Stimulated activated CD8-positive, alpha-beta memory T cell treated with anti-CD3 and anti-CD28 coated beads, Interleukin-7, amount 100 ng/mL, for 1 hour (primary cell): ENCODE results near the gene SCNM1.
"Not testable (repeated sequence)": the region's sequence is repeated elsewhere in the genome, so short reads cannot be mapped to it uniquely, and the experiment has no call there.

Source experiments
- DNase-seq, 2 donors: peaks; one replicate each; pipeline ENCODE4 v3.0.0-alpha.2; 2020; ENCODE audit warnings: low read depth in 2 of 2

SCNM1 gene

GRCh38 chr1:151146412-151147131, 19.4 kb upstream of the SCNM1 start, which contains the start of gene SEMA6C:
TSS of gene SEMA6C (minus strand) at chr1:151146631. CDS start at chr1:151142621, 4,010 bp downstream.
- DNase-seq: peak; percentile 65 to 78

- no peak for DNase-seq
These were observed 18.8 kb upstream of the SCNM1 start for GRCh38 chr1:151147132-151147503.

- DNase-seq: no peak
These were observed 18.3 kb upstream of the SCNM1 start for GRCh38 chr1:151147665-151148064.

- peak; percentile 37 to 63 for DNase-seq
These were observed 9.5 kb upstream of the SCNM1 start, which contains the start of gene TNFAIP8L2 for GRCh38 chr1:151156515-151156819. TSS of gene TNFAIP8L2 (plus strand) at chr1:151156649. CDS start at chr1:151158698, 2,049 bp downstream.

GRCh38 chr1:151157067-151157531, 8.8 kb upstream of the SCNM1 start:
- peak in 1 of 2 donors; percentile 33 for DNase-seq

- no peak for DNase-seq
These were observed 7.6 kb upstream of the SCNM1 start for GRCh38 chr1:151158326-151158725.

- no peak for DNase-seq
These were observed 7.1 kb upstream of the SCNM1 start for GRCh38 chr1:151158751-151159251.

- DNase-seq: no peak
These were observed 6.6 kb upstream of the SCNM1 start for GRCh38 chr1:151159373-151159772.

GRCh38 chr1:151164732-151165280, 1.1 kb upstream of the SCNM1 start:
- no peak for DNase-seq

- no peak for DNase-seq
These were observed 635 bp upstream of the SCNM1 start for GRCh38 chr1:151165281-151165737.

GRCh38 chr1:151166505-151166956, 587 bp downstream of the SCNM1 start:
- no peak for DNase-seq

GRCh38 chr1:151167116-151167515, 1.2 kb downstream of the SCNM1 start:
- no peak for DNase-seq

- no peak for DNase-seq
These were observed 5.2 kb downstream of the SCNM1 start for GRCh38 chr1:151171190-151171589.

GRCh38 chr1:151175041-151175741, 9.2 kb downstream of the SCNM1 start:
- DNase-seq: no peak

GRCh38 chr1:151175863-151176262, 9.9 kb downstream of the SCNM1 start, which contains the start of gene TMOD4:
TSS of gene TMOD4 (minus strand) at chr1:151175981. CDS start at chr1:151174875, 1,106 bp downstream.
- DNase-seq: no peak

GRCh38 chr1:151176514-151177045, 10.6 kb downstream of the SCNM1 start:
- DNase-seq: no peak

GRCh38 chr1:151184211-151184610, 18.3 kb downstream of the SCNM1 start:
- DNase-seq: no peak

GRCh38 chr1:151187205-151187604, 21.3 kb downstream of the SCNM1 start:
- DNase-seq: no peak

- not testable (repeated sequence) for DNase-seq
These were observed 22.7 kb downstream of the SCNM1 start for GRCh38 chr1:151188667-151189066.

- peak; percentile 60 to 61 for DNase-seq
These were observed 23.9 kb downstream of the SCNM1 start, which contains the start of gene VPS72 for GRCh38 chr1:151189637-151190445. TSS of gene VPS72 (minus strand) at chr1:151190197. CDS start at chr1:151190121, 76 bp downstream.

GRCh38 chr1:151192047-151192446, 26.1 kb downstream of the SCNM1 start:
- no peak for DNase-seq
